ENCODE measurements around the gene IL1R1.
"Not testable (repeated sequence)": the region's sequence is repeated elsewhere in the genome, so short reads cannot be mapped to it uniquely, and the experiment has no call there.

Gene IL1R1

DNA sequence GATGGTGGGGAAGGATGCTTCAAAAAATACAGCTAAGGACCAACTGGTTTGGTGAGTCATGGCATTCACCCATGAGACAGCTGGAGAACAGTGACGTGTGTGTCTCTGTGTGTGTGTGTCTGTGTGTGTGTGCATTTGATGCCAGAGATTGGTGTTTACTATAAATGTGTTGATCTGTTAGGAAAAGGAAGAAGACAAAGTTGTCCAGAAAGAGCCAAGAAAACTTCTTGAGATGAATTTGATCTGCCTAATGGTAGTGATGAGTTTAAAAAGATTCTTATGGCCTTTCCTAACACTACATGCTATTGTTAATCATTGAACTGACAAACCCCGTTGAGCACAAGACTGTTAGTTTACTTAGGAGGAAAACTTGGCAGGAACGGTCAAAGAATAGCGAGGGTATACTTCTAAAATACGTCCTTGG lies 36.4 kb upstream of the IL1R1 start:
- no peak overlapping the region for H3K27ac Mint-ChIP-seq
- H3K36me3 Mint-ChIP-seq, result no peaks in the 10 kb centered on the region
- peaks cover 3% of the 10 kb centered on the region for H3K9me3 Mint-ChIP-seq
- H3K4me1 Mint-ChIP-seq, result peaks cover 17% of the 10 kb centered on the region
- peaks cover 62% of the 10 kb centered on the region for H3K27me3 Mint-ChIP-seq
- no peak overlapping the region for H3K4me3 Mint-ChIP-seq
- no peak for ATAC-seq

DNA sequence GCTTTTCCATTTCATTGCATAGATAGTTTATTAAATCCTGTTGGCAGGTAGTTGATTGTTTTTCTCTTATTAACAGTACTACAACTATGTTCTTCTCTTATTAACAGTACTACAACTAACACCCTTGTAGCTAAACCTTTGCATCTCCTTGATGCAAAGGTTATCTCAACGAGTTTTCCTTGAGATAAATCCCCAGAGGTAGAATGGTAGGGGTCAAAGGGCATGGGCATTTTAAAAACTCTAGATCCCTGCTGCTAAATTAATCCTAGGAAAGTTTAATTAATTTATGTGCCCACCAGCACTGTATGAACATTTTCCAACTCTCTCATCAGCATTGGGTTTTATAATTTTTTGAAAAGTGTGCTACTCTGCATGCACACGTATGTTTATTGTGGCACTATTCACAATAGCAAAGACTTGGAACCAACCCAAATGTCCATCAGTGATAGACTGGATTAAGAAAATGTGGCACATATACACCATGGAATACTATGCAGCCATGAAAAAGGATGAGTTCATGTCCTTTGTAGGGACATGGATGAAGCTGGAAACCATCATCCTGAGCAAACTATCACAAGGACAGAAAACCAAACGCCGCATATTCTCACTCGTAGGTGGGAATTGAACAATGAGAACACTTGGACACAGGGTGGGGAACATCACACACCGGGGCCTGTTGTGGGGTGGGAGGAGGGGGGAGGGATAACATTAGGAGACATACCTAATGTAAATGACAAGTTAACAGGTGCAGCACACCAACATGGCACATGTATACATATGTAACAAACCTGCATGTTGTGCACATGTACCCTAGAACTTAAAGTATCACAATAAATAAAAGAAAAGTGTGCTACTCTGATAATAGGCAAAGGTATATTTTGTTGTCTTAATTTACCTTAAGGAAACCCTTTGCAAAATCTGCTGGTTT lies 35.5 kb upstream of the IL1R1 start:
- peaks cover 62% of the 10 kb centered on the region for H3K27me3 Mint-ChIP-seq
- H3K4me1 Mint-ChIP-seq, result peaks cover 17% of the 10 kb centered on the region
- not testable (repeated sequence) for H3K36me3 Mint-ChIP-seq, H3K27ac Mint-ChIP-seq, H3K4me3 Mint-ChIP-seq, H3K9me3 Mint-ChIP-seq, ATAC-seq

DNA sequence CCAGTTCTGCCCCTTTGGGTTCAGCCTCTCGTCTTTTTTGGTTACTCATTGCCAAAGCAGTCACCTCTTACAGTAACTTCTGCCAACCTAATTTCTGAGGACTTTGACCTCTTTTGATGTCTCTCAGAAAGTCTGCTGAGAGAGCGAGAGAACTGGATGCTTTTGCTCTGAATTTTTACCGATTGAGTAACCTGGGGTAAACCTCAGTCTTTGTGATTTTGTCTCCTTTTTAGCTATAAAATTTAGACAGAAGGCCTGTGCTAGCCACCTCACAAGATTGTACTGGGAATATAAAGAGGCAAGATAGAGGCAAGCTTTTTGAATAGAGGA lies 34.8 kb upstream of the IL1R1 start:
- peaks cover 64% of the 10 kb centered on the region for H3K27me3 Mint-ChIP-seq
- ATAC-seq, result no peak
- no peak overlapping the region for H3K27ac Mint-ChIP-seq

DNA sequence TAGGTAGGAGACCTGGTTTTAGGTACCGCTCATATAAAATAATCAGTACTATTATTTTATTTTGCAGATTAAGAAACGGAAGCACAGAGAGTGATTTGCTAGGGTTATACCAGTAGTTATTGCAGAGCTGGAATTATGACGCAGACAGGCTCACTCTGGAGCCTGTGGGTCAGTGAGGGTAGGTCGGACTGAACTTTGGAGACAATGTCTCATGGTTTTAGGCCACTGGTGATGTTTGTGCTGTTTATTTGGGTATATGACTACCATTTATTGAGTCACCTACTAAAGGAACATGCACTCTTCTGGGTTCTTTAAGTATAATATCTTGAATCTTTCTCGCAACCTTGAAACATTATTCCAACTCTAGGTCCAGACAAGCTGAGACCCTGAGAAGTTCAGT lies 33.5 kb upstream of the IL1R1 start:
- Mint-ChIP-seq H3K27me3 (peaks cover 62% of the 10 kb centered on the region), H3K27ac (no peak overlapping the region), H3K4me3 (no peak overlapping the region), H3K36me3 (no peaks in the 10 kb centered on the region), H3K4me1 (peaks cover 15% of the 10 kb centered on the region), H3K9me3 (peaks cover 5% of the 10 kb centered on the region)
- no peak for ATAC-seq

More for the DNA sequence above, 34.8 kb upstream of the IL1R1 start:
- no peak overlapping the region for H3K4me3 Mint-ChIP-seq
- peaks cover 17% of the 10 kb centered on the region for H3K4me1 Mint-ChIP-seq
- H3K36me3 Mint-ChIP-seq, result no peaks in the 10 kb centered on the region
- H3K9me3 Mint-ChIP-seq, result peaks cover 6% of the 10 kb centered on the region

DNA sequence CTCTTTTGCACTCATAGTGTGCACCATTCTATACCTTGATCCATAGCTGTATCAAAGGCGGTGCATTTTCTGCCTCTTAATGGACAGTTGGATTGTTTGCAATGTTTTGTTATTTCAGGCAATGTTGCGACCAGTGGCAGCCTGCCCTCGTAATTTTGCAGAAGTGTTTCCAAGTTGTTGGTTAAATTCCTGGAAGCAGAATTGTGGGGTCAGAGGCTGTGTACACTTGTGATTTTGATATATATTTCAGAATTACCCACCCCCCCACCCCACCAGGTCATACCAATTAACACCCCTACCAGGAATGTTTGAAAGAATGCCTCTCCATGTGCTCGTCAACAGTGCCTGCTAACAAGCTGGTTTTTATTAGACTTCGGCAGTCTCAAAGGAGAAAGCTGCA lies 32.4 kb upstream of the IL1R1 start:
- Mint-ChIP-seq H3K4me1 (peaks cover 5% of the 10 kb centered on the region), H3K4me3 (no peak overlapping the region), H3K36me3 (no peaks in the 10 kb centered on the region), H3K9me3 (peaks cover 5% of the 10 kb centered on the region), H3K27ac (no peak overlapping the region), H3K27me3 (peaks cover 65% of the 10 kb centered on the region)
- ATAC-seq, result no peak

DNA sequence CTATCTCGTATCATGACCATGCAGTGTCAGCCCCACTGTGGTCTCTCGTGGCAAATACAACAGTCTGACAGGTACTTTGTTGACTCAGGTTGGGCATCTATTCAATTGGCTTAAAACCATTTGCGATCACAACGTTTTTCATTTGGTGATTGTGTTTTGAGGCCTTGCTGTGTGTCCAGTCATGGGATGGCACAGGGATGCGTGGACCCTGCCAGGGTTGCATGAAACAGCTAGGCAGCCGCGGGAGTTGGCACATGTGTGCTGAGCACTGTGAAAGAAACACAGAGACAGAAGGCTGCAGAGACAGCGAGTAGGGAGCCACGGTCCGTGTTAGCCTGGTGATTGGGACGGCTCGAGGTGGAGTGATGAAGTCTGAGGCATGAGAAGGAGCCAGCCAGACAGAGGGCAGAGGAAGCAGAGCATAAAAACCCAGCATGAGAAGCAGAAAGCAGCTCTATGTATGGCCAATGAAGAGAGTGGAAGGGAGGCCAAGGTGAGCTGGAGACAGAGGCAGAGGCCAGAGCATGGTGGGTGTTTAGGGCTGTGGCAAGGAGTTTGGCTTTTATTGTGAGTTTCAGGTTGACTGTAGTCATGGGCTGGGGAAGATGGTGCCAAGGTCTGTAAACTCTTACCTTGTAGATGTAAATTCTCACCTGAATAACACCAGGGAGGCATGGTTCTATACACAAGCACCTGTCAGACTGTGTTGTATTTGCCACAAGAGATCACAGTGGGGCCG lies 31.8 kb upstream of the IL1R1 start:
- ATAC-seq, result peak; percentile 42
- Mint-ChIP-seq H3K9me3 (peaks cover 9% of the 10 kb centered on the region), H3K4me1 (peaks cover 5% of the 10 kb centered on the region), H3K27ac (no peak overlapping the region), H3K27me3 (peaks cover 67% of the 10 kb centered on the region), H3K4me3 (no peak overlapping the region), H3K36me3 (no peaks in the 10 kb centered on the region)

DNA sequence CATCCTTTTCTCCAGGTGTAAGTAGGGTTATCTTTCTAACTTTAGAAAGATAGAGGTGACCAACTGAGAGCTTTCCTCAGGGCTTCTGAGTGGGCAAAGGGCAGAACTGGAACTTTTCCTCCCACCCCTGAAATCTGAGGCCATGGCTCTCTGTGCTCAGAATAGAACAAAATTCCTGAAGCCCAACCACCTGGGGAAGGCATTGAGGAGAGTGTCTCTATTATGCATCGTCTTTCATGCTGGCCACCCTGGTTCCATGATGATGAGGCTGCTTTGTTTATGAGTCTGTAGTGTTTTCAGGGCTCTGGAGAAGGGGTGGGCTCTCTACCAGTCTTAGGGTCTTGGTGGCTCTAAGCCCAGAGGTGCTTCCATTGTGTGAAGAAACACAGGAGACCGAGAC lies 30.7 kb upstream of the IL1R1 start:
- no peak for ATAC-seq

DNA sequence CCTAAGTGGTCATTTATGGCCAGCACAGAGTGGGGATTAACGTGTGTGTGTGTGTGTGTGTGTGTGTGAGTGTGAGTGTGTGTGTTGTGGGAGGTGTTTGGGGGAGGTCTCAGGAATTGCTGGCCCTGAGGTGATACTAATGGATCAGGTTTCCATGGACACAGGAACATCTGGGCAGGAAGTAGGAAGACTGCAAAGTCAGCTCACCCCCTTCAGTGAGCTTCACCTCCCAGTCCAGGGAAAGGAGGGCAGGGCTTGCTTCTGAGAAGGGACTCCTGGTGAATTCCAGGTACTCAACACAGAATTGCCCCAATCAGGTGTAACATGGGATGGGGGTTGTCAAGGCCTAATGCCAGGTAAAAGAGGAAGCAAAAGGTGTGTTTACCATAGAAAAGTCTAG lies 30.3 kb upstream of the IL1R1 start:
- ATAC-seq, result no peak
- no peaks in the 10 kb centered on the region for H3K36me3 Mint-ChIP-seq
- H3K4me1 Mint-ChIP-seq, result peaks cover 11% of the 10 kb centered on the region
- no peak overlapping the region for H3K27ac Mint-ChIP-seq
- H3K9me3 Mint-ChIP-seq, result peaks cover 9% of the 10 kb centered on the region
- H3K27me3 Mint-ChIP-seq, result peaks cover 56% of the 10 kb centered on the region
- H3K4me3 Mint-ChIP-seq, result no peak overlapping the region

More for the DNA sequence above, 30.7 kb upstream of the IL1R1 start:
- Mint-ChIP-seq H3K4me1 (peaks cover 11% of the 10 kb centered on the region), H3K9me3 (peaks cover 9% of the 10 kb centered on the region), H3K27ac (no peak overlapping the region), H3K36me3 (no peaks in the 10 kb centered on the region), H3K4me3 (no peak overlapping the region), H3K27me3 (peaks cover 57% of the 10 kb centered on the region)

DNA sequence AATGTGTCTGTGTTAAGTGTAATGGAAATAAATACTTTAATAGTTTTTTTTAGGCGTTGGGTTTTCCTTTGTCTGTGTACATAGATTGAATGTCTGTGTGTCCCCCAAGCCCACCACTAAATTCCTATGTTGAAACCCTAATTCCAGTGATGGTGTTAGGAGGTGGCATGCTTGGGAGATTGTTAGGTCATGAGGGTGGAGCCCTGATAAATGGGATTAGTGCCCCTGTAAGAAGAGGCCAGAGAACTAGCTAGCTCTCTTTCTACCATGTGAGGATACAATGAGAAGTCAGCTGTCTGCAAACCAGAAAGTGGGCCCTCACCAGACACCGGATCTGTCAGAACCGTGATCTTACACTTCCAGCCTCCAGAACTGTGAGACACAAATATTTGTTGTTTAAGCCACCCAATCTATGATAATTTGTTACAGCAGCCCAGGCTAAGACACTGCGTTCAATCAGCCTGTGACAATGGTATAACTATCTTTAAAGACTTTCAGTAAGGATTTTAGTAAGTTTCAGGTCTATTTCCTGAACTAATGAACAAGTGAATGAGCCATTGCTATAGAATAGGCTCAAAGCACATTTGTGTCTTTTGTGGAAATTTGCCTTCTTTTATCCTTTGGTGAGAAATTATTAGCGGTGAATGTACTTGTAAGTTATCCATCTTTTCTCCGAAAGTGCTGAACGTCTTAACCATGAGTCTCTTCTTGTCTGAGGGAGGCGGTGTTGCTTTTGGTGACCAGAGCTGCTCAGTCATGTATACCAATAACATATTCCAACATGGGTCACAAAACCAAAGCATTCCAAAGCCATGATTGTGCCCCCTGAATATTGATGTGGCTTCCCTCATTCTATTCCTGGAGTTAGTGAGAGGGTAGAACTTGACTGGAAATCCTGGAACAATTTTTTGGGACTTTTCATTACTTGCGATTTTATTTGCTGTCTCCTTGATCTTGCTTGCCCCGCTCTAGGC lies 29.6 kb upstream of the IL1R1 start:
- Mint-ChIP-seq H3K9me3 (peaks cover 9% of the 10 kb centered on the region), H3K4me1 (peaks cover 11% of the 10 kb centered on the region), H3K27ac (no peak overlapping the region), H3K27me3 (peaks cover 52% of the 10 kb centered on the region), H3K4me3 (no peak overlapping the region), H3K36me3 (no peaks in the 10 kb centered on the region)
- ATAC-seq, result no peak

DNA sequence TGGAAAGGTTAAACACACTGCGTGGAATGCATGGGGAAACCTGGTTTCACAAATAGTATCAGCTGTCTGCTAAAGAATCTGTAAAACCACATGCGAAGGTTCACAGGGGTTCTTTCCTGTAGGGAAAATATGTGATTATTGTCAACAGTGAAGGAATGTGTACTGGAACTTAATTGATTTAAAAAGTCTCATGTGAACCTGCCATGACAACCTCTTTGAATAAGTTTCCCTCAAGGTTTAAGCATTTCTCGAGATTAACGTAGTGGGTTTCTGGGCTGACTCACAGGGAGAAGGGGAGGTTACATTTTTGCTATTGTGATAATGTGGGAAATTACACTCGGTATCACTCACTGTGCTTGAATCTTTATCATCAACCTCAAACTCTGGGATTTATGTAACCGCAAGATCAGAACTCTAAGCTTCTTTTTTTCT lies 28.2 kb upstream of the IL1R1 start:
- Mint-ChIP-seq H3K9me3 (peaks cover 9% of the 10 kb centered on the region), H3K4me3 (no peak overlapping the region), H3K36me3 (no peaks in the 10 kb centered on the region), H3K27ac (no peak overlapping the region), H3K4me1 (peaks cover 11% of the 10 kb centered on the region), H3K27me3 (peaks cover 48% of the 10 kb centered on the region)
- ATAC-seq, result no peak

DNA sequence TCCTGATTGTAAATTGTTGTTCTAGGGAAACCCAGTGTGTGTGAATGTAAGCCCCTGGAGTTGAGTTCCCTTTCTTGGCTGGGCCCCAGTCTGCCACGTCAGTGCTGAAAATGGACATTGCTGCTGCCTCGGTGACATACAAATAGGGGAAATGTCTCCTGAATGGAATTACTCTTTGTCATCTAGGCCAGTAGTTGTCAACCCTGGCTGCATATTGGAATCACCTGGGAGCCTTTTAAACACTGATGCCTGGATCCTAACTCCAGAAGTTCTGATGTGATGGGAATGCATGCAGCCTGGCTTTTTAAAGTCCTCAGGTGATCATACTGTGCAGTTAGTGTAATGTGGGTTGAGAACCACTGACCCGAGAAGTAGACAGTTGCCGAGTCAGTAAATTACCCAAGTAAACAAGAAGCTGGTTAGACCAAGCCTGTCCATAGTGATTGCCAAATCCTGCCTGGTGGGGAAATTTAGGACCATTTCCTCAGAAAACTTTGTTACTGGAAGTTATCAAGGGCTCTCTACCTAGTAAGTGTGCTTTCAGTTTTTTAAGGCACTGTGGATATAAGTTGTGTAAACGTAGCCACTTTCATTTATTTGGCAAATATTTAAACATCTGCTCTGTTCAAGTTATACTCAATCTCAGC lies 27.6 kb upstream of the IL1R1 start:
- Mint-ChIP-seq H3K27me3 (peaks cover 46% of the 10 kb centered on the region), H3K27ac (no peak overlapping the region), H3K4me3 (no peak overlapping the region), H3K4me1 (peaks cover 11% of the 10 kb centered on the region), H3K9me3 (peaks cover 9% of the 10 kb centered on the region), H3K36me3 (no peaks in the 10 kb centered on the region)
- ATAC-seq, result peak; percentile 37

DNA sequence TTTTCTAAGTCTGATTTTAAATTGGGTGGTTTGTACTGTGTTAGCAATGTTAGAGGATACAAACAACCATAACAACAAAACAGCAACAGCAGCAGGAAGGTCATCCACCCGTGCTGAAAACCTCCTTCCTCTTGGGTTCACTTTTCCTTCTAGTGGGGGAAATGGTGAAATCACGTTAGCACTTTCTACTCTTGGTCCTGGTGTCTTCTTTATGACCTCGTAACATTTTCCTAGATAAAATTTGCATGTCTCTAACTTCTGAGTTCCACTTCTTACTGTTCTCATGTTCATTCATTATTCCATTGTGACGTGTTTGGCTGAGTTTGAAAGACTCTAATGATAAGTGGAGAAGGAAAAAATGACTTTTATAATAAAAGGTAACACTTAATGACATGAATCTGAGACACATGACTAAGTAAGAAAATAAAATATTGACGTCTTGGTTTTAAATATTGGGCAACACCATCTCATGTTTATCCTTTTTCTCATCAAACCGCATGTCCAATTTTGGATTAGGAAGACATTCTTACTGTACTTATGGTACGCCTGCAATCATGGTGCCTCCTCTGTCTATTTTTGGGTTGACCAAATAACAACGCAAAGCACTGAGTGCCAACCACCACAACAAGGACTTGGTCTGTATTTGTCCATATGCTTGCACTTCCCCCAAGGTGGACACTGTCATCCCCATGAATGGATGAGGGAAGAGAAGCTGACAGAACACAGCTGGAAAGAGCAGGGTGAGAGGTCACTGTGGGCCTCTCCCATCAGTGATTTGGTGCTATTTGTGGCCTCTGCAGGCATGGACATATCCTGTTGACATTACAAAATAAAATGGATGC lies 25.7 kb upstream of the IL1R1 start:
- no peaks in the 10 kb centered on the region for H3K36me3 Mint-ChIP-seq
- H3K27ac Mint-ChIP-seq, result no peak overlapping the region
- H3K4me3 Mint-ChIP-seq, result no peak overlapping the region
- peaks cover 6% of the 10 kb centered on the region for H3K4me1 Mint-ChIP-seq
- peaks cover 43% of the 10 kb centered on the region for H3K27me3 Mint-ChIP-seq
- ATAC-seq, result peak; percentile 29
- H3K9me3 Mint-ChIP-seq, result peaks cover 9% of the 10 kb centered on the region

DNA sequence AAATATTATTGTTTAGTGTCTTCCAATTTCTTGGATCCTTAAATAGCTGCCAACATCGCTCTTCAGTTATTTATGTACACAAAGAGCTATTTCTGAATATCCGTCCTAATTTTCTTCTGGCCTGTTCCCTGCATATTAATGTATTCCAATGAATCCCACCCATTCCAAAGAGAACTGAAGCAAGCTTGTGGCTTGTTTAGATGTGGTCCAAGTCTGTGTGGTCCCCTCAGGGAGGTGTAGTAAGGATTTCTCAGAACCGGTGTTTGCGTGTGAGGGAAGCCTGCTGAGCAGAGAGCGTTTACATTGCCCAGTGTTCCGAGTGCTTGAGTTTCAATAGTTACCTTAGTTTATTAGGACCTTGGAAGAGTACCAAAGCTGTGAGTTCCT lies 25.1 kb upstream of the IL1R1 start:
- no peak overlapping the region for H3K27ac Mint-ChIP-seq
- peaks cover 37% of the 10 kb centered on the region for H3K27me3 Mint-ChIP-seq
- H3K4me3 Mint-ChIP-seq, result no peak overlapping the region
- no peak for ATAC-seq
- H3K9me3 Mint-ChIP-seq, result peaks cover 4% of the 10 kb centered on the region
- no peaks in the 10 kb centered on the region for H3K36me3 Mint-ChIP-seq
- H3K4me1 Mint-ChIP-seq, result peaks cover 6% of the 10 kb centered on the region

DNA sequence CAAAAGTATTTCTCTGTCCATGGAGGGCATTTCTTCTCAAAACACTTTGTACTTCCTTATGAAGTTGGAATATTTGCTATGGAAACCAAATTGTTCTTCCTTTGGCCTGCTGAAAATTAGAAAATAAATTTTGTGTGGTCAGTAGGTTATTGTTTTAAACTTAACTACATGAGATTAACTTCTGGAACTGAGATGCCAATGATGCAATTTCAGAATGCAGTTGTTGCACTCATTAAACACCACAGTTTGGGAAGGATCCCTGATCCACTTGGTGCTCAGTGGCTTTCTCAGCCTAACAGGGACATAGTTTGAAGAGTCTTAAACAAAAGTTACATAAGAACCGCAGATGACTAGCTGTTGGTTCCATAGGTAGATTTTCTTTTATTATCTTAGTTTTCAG lies 23.3 kb upstream of the IL1R1 start:
- no peak for ATAC-seq
- Mint-ChIP-seq H3K27me3 (peaks cover 37% of the 10 kb centered on the region), H3K9me3 (peaks cover 4% of the 10 kb centered on the region), H3K27ac (no peak overlapping the region), H3K36me3 (no peaks in the 10 kb centered on the region), H3K4me3 (no peak overlapping the region), H3K4me1 (peaks cover 6% of the 10 kb centered on the region)

Data from stimulated activated memory B cell treated with anti-CD40 and anti-IgM and Interleukin-4, amounts not matched to agents 10 μg/mL and 1 μg/mL and 100 μg/mL, for 72 hours (primary cell).